HL-60 (cell line): Measurements from ENCODE around the gene TMEM208.
A peak's percentile ranks its signal among the peaks of the same experiment; 100 is the strongest.

Experiments
- DNase-seq, 2 experiments: peaks; one replicate each; pipeline ENCODE4 v3.0.0-alpha.2; 2010 to 2020; ENCODE audit warnings: low read depth in 1 of 2, low spot score in 1 of 2
- H3K27ac ChIP-seq: fragments of 250-450 bp; sonication (Bioruptor Pico); replicated peaks from 2 replicates; pipeline ENCODE4 v1.5.1; 2020; ENCODE audit warnings: mild to moderate bottlenecking, moderate library complexity
- H3K27me3 ChIP-seq: fragments of 250-450 bp; sonication (Bioruptor Pico); 2 replicates; pipeline ENCODE4 v1.5.1; 2021; ENCODE audit warnings: mild to moderate bottlenecking, moderate library complexity; ENCODE audit not compliant: insufficient read depth, poor library complexity, severe bottlenecking
- H3K4me3 ChIP-seq: replicated peaks from 2 replicates; pipeline ENCODE4 v1.5.1; 2011; ENCODE audit warnings: mild to moderate bottlenecking, control low read depth, low read length; ENCODE audit not compliant: insufficient read depth
- GABPA ChIP-seq: IDR thresholded peaks from 2 replicates; pipeline ENCODE4 v1.6.1; 2012; ENCODE audit warnings: low read depth
- POLR2AphosphoS5 ChIP-seq: IDR thresholded peaks from 2 replicates; pipeline ENCODE4 v1.6.1; 2012; ENCODE audit warnings: low read depth
- SPI1 ChIP-seq: IDR thresholded peaks from 2 replicates; pipeline ENCODE4 v1.6.1; 2012; ENCODE audit warnings: low read depth, mild to moderate bottlenecking, borderline replicate concordance
- TF ChIP-seq, protein P1 (sequence below): IDR thresholded peaks from 2 replicates; pipeline ENCODE4 v1.6.1; 2012; ENCODE audit warnings: low read depth; ENCODE audit not compliant: insufficient replicate concordance
- TF ChIP-seq, protein P2 (sequence below): IDR thresholded peaks from one replicate; pipeline ENCODE4 v1.5.1; 2011; ENCODE audit warnings: low read length, control low read depth, inconsistent platforms; ENCODE audit not compliant: insufficient read depth

TMEM208 gene

DNA sequence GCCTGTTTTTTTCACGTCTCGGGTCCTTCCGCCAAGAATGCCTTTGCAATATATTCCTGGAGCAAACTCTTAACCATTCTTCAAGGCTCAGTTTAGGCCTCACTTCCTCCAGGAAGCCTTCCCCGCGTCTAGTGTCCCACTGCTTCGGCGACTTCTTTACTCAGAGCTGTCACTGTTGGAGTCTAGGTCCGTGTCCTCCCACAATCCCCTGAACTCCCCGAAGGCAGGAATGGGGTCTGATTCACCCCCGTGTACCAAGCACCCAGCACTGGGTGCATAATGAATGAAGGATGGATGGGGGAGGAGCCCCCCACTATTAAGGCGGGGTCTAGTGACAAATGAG, 43.7 kb upstream of the TMEM208 start:
- no peak for TF ChIP-seq GABPA
- DNase-seq = no peak
- Histone ChIP-seq H3K4me3 (peak overlapping the region; percentile 96), H3K27me3 (peaks cover 7% of the 10 kb centered on the region), H3K27ac (peak overlapping the region; percentile 7; the same call in 1 of the 2 replicates)

DNA sequence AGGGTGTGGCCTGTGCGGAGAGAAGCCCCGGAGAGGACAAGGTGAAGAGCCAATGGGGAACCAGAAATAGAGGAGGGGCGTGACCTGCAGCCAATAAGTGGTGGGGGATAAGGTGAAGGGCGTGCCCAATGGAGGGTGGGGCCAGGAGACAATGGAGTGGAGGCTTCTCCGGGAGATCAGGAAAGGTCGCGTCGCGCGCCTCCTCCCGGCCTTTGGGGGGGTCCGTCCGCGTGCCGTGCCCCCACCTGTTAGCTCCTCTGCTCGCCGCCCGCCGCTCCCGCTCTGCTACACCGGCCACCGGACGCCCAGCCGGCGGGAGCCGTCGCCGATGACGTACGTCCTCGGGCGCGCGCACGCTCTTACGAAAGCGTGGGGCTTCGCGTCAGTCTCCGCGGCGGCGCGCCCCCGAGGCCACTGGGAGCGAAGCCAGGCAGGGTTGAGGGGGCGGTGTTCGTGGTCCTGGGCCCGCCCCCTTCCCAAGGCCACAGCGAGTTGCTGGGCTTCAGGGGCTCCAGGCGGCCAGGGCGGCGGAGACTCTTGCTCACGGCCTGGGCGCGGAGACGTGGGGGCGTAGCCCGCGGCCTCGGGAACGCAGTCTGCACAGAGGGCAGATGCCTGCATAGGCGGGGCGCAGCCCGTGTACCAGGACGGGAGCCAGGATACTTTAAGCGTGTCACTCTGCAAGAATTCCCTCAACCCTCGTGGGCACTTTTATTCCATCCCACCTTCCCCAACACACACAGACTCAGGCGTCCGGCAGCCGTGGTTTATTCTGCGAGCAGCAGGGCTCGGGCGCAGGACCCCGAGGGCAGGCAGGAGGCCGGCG, 43.1 kb upstream of the TMEM208 start, which contains the start of gene MATCAP1:
Gene MATCAP1 (minus strand): TSS at position 337 of the 826 bp plus-strand sequence. CDS start 3,353 bp downstream, outside the sequence.
- peak within 1 kb of the TSS; percentile 79 for H3K27ac ChIP-seq
- H3K27me3 ChIP-seq = peaks cover 7% of the 10 kb centered on the region
- peak within 1 kb of the TSS; percentile 96 for H3K4me3 ChIP-seq
- DNase-seq = peak; percentile 93 to 98
- TF ChIP-seq, protein P1, sequence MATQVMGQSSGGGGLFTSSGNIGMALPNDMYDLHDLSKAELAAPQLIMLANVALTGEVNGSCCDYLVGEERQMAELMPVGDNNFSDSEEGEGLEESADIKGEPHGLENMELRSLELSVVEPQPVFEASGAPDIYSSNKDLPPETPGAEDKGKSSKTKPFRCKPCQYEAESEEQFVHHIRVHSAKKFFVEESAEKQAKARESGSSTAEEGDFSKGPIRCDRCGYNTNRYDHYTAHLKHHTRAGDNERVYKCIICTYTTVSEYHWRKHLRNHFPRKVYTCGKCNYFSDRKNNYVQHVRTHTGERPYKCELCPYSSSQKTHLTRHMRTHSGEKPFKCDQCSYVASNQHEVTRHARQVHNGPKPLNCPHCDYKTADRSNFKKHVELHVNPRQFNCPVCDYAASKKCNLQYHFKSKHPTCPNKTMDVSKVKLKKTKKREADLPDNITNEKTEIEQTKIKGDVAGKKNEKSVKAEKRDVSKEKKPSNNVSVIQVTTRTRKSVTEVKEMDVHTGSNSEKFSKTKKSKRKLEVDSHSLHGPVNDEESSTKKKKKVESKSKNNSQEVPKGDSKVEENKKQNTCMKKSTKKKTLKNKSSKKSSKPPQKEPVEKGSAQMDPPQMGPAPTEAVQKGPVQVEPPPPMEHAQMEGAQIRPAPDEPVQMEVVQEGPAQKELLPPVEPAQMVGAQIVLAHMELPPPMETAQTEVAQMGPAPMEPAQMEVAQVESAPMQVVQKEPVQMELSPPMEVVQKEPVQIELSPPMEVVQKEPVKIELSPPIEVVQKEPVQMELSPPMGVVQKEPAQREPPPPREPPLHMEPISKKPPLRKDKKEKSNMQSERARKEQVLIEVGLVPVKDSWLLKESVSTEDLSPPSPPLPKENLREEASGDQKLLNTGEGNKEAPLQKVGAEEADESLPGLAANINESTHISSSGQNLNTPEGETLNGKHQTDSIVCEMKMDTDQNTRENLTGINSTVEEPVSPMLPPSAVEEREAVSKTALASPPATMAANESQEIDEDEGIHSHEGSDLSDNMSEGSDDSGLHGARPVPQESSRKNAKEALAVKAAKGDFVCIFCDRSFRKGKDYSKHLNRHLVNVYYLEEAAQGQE = no peak
- no peak for TF ChIP-seq POLR2AphosphoS5
- no peak for TF ChIP-seq GABPA
- TF ChIP-seq, protein P2, sequence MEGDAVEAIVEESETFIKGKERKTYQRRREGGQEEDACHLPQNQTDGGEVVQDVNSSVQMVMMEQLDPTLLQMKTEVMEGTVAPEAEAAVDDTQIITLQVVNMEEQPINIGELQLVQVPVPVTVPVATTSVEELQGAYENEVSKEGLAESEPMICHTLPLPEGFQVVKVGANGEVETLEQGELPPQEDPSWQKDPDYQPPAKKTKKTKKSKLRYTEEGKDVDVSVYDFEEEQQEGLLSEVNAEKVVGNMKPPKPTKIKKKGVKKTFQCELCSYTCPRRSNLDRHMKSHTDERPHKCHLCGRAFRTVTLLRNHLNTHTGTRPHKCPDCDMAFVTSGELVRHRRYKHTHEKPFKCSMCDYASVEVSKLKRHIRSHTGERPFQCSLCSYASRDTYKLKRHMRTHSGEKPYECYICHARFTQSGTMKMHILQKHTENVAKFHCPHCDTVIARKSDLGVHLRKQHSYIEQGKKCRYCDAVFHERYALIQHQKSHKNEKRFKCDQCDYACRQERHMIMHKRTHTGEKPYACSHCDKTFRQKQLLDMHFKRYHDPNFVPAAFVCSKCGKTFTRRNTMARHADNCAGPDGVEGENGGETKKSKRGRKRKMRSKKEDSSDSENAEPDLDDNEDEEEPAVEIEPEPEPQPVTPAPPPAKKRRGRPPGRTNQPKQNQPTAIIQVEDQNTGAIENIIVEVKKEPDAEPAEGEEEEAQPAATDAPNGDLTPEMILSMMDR = no peak
- no peak for TF ChIP-seq SPI1

DNA sequence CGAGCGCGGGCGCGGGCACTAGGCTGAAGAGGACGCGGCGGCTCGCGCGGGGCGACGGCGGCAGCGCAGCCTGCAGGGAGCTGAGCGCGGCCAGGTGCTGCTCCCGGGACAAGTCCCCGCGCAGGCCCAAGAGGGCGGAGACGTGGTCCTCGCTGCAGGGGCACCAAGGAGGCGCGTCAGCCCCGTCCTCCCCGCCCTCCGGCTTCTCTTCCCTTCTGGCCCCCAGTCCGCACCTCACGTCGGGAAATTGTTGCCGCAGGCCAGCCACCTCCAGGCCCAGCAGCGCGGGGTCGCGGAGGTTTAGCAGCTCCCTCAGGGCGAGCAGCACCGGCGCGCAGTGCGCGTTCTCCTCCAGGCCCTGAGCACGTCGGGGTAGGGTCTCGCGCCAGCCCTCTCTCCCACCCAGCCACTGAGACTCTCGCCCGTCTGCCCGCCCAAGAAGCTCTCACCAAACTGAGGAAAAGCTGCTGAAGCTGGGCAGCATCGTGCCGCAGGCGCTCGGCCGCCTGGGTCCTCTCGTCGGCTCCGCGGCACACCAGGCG, 42.4 kb upstream of the TMEM208 start:
- peak overlapping the region; percentile 96 for H3K4me3 ChIP-seq
- peaks cover 7% of the 10 kb centered on the region for H3K27me3 ChIP-seq
- H3K27ac ChIP-seq = no peak overlapping the region
- TF ChIP-seq, protein P1 = no peak
- TF ChIP-seq POLR2AphosphoS5 (no peak), SPI1 (no peak)
- TF ChIP-seq, protein P2 = no peak
- no peak for DNase-seq

DNA sequence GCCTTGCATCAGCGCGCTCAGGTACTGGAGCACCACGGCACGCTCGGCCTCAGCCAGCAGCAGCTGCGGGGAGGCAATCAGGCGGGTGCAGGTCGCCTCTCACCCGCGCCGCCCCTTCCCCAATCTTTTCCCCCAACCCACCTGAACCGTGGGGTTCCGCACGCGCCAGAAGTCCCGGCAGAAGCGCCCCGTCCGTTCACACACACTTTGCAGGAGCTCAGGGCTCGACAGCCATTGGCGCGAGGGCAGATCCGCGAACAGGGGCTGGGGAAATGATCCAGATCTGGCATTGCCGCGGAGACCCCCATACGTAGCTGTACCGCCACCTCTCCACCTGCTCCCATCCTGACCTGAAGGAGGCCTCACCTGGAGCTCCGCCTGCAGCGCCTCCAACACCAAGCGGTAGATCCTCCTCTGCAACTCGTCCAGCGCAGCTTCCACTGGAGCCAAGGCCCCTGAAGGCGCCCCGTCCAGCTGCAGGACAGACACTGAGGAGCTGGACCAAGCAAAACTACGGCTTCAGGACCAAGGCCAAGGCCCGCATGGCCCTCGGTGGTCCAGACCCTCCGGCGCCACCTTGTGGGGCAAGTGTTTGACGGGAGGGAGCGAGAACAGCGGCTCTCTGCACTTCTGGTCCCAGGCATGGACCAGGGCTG, 41.8 kb upstream of the TMEM208 start:
- DNase-seq = peak in 1 of 2 experiments; percentile 87
- Histone ChIP-seq H3K27ac (no peak overlapping the region), H3K27me3 (peaks cover 7% of the 10 kb centered on the region), H3K4me3 (no peak overlapping the region)
- no peak for TF ChIP-seq SPI1
- TF ChIP-seq, protein P2 = peak; percentile 59
- TF ChIP-seq, protein P1 = peak; percentile 97
